ENCODE results near the gene ADAM12.
A peak's percentile ranks its signal among the peaks of the same experiment; 100 is the strongest.
"Not testable (repeated sequence)": the region's sequence is repeated elsewhere in the genome, so short reads cannot be mapped to it uniquely, and the experiment has no call there.

Gene ADAM12

GRCh38 chr10:126402721-126403695 lies 14.7 kb upstream of the ADAM12 start:
- no peak for DNase-seq

GRCh38 chr10:126400641-126401040 lies 12.4 kb upstream of the ADAM12 start:
- DNase-seq = no peak

DNA sequence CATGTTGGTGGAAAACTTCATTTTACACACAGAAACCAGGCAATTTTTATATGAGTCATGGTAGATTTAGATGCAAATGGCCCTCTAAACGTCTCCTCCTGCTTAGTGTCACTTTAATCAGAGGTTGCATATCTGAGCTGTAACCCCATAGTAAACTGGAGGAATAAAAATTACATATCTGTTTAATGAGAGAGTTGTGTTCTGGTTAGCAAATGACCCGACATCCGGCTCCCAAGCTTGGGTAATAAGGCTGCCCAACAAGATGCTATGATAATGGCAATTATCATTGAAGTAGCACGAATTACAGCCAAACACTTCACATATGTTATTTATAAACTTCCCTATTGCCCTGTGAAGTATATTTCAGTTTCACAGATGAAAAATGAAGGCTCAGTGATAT lies 10.6 kb upstream of the ADAM12 start:
- no peak for DNase-seq

GRCh38 chr10:126398383-126398743 lies 10.1 kb upstream of the ADAM12 start:
- DNase-seq = no peak

DNA sequence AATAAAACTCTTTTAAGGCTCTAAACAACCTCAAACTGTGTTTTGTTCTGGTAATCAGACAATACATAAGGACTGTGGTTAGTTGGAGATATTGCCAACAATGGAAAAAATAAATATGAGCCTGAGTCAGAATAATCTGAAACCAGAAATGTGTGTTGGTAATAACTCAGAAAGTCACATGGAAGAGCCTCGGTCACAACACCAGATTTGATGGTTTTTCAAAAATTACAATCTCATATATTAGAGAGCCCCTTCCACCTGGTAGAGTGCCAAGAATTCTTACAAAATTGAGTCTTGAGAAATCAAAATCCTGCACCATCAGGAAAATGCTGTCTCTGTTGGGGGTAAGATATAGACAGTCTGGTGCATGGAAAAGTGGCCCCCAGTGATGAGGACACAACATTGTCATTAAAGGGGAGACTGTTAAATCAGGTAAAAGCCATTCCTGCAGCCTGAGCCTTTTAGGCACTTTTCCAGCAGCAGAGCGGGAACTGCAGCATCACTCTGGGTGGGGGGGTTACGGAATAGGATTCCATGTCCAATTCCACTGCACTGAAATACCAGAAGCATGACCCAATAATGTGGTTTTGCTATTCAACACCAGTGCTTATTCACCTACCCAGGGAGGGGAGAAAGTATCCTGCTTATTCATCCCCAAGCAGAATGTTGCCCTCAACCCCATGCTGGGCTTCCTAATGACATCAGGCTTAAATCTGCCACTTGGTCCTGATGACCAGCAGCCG lies 9.5 kb upstream of the ADAM12 start:
- DNase-seq = no peak

- no peak for DNase-seq
Observed at GRCh38 chr10:126397156-126397555, 8.9 kb upstream of the ADAM12 start.

GRCh38 chr10:126394948-126395347 lies 6.7 kb upstream of the ADAM12 start:
- DNase-seq = no peak

GRCh38 chr10:126393076-126393475 lies 4.8 kb upstream of the ADAM12 start:
- DNase-seq = no peak

- no peak for DNase-seq
Observed at GRCh38 chr10:126392469-126392868, 4.2 kb upstream of the ADAM12 start.

DNA sequence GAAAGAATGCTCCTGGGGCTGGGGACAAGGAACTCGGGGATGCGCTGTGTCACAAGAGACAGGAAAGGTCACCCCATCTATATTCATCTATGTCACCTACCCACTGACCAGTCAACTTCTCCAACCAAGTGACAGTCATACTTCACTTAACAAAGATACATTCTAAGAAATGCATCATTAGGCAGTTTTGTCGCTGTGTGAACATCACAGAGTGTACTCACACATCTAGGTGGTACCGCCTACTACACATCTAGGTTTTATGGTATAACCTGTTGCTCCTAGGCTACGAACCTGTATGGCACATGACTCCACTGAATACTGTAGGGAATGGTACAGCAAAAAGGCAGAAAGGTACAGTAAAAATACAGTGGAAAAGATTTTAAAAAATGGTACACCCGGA lies 3.8 kb upstream of the ADAM12 start:
- DNase-seq = no peak

GRCh38 chr10:126391192-126391885 lies 3.1 kb upstream of the ADAM12 start:
- DNase-seq = no peak

GRCh38 chr10:126390324-126390723 lies 2.0 kb upstream of the ADAM12 start:
- no peak for DNase-seq

GRCh38 chr10:126387041-126387921 lies 996 bp downstream of the ADAM12 start:
- DNase-seq = peak; percentile 51 to 81 (median 68)

DNA sequence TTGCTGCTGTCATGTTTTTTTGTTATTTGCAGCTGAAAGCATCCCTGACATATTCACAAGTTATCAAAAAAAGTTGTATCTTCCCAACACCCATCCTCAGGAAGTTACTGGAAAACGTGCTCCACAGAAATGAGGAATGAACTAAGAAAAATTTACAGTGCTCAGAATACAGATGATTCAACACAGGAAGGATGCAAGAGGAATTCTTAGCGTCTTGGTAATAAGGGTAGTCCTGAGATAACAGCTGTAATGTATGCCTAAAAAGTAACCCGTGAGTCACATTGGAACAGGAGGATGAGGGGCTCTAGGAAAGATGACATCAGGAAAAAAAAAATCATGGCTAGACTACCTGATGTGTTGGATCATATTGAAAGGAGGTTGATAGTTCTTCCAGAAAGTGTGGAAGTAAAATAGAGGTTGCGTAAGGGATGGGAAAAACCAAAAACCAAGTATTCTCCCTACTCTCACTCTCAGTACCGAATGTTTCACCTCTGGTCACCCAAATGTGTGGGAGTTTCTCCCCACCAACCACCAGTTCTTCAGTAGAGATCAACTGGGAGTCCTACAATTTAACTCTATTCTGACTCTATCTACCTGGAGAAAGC lies 3.9 kb downstream of the ADAM12 start:
- no peak for DNase-seq

DNA sequence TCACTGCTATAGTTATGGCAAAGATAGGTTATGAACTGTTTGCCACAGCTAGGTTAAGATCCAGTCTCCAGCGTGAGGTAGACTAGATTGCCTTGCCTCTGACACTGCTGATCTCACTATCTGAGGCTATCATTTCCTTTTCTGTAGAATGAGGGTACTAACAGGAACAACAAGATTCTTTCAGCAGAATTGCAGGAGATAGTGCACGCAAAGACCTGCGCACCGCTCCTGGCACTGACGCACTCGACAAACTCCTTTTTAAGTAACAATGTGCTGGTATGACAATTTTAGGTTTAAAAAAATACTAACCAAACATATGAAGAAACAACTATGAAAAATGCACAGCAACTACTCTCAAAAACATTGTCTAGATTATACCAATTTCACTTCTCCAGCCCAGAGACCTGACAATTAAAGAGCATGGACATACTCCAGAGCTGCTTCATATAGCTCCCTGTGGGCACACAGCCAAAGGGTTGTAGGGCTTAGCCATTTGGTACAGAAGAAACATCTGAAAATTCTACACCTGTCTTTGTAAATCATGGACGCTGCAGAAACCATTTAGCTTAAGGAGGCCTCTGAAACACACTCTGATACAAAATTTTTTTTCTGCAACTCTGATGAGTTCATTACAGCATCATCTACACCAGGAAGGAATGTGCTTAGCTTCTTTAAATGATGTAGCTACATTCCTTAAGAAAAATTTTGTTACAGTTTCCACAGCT lies 7.8 kb downstream of the ADAM12 start:
- DNase-seq = no peak

GRCh38 chr10:126379166-126379565 lies 9.1 kb downstream of the ADAM12 start:
- DNase-seq = not testable (repeated sequence)

DNA sequence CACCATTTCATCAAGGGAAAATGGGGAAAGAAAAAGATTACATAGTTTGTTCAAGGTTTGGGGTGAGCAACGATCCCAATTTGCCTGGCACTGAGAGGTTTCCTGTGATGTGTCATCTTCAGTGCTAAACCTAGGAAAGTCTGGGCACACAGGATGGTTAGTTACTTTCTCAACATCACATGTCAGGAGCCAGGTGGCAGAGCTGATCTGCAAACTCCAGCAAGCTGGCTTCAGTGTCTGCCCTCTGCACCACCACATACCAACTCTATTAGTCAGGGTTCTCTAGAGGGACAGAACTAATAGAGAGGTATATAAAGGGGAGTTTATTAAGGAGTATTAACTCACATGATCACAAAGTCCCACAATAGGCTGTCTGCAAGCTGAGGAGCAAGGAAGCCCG lies 11.3 kb downstream of the ADAM12 start:
- no peak for DNase-seq

- no peak for DNase-seq
Observed at GRCh38 chr10:126375926-126376554, 12.2 kb downstream of the ADAM12 start.

DNA sequence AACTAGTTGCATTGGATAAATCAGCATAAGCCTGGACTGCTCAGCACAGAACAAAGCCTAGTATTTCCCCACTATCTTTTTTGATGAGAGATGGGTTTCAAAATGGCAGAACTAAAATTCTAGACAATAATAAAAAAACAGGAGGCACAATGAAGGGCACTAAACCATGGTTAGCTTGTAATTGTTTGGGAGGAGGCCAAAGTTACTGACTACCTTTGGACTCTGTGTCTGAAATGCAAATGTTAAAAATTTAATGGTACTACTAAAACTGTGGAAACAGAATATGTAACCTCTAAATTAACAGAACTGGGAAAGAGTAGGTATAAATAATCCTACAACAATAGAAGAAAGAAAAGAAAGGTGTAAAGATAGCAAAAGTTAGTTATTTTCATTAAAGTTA lies 13.0 kb downstream of the ADAM12 start:
- no peak for DNase-seq

DNA sequence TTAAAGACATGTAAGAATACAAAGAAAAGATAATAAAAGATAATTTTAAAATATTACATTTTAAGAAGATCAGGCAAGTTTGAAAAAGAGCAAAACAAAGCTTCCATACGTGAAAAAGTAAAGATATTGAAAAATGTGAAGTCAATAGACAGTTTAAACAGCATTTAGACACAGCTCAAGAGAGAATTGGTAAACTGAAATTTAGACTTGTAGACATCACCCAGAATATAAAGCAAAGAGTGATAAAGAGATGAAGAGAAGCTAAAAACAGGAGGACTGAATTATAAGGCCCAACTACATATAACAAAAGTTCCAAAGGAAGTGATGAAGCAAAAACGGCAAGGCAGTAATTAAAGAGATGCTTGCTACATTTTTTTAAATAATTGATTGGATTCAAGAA lies 13.8 kb downstream of the ADAM12 start:
- no peak for DNase-seq

GRCh38 chr10:126373972-126374371 lies 14.3 kb downstream of the ADAM12 start:
- no peak for DNase-seq

Data from suppressor macrophage (primary cell).